Endothelial cell (in vitro differentiated cells): ENCODE results near the gene HNRNPUL1. TPM values are rescaled to one million over a fixed set of nuclear protein-coding genes. Genes with fewer than 3 reads are reported as not detected.
"Not testable (repeated sequence)": the region's sequence is repeated elsewhere in the genome, so short reads cannot be mapped to it uniquely, and the experiment has no call there.

Experiments used
- DNase-seq: peaks from one replicate; pipeline ENCODE4 v3.0.0; 2021; ENCODE audit warnings: low spot score
- H3K27ac Mint-ChIP-seq: one replicate; pipeline ENCODE4 v1.8.0; 2021; ENCODE audit warnings: mixed read lengths, inconsistent platforms; ENCODE audit not compliant: unreplicated experiment
- H3K27me3 Mint-ChIP-seq: one replicate; pipeline ENCODE4 v1.8.0; 2021; ENCODE audit warnings: mild to moderate bottlenecking, moderate library complexity, mixed read lengths, inconsistent platforms; ENCODE audit not compliant: unreplicated experiment
- H3K36me3 Mint-ChIP-seq: one replicate; pipeline ENCODE4 v1.8.0; 2021; ENCODE audit warnings: mild to moderate bottlenecking, low read depth, mixed read lengths, inconsistent platforms; ENCODE audit not compliant: unreplicated experiment
- H3K4me1 Mint-ChIP-seq: one replicate; pipeline ENCODE4 v1.8.0; 2021; ENCODE audit warnings: mild to moderate bottlenecking, mixed read lengths, inconsistent platforms; ENCODE audit not compliant: unreplicated experiment
- H3K4me3 Mint-ChIP-seq: one replicate; pipeline ENCODE4 v1.8.0; 2021; ENCODE audit warnings: mild to moderate bottlenecking, mixed read lengths, inconsistent platforms; ENCODE audit not compliant: unreplicated experiment
- H3K9me3 Mint-ChIP-seq: one replicate; pipeline ENCODE4 v1.8.0; 2021; ENCODE audit warnings: mixed read lengths, inconsistent platforms; ENCODE audit not compliant: unreplicated experiment
- total RNA-seq: library from RNA; stranded (reverse); fragmentation: NEBNext Ultra II Directional; extraction: Animal tissue kit (Norgen Biotek cat#: 25700); gene quantifications from one replicate; pipeline ENCODE4 v1.2.1, GENCODE V29; 2021; ENCODE audit not compliant: unreplicated experiment
- TF ChIP-seq, protein P1 (sequence below): fragments of 200-600 bp; sonication (generic); IDR thresholded peaks from one replicate; pipeline ENCODE4 v1.5.0; 2021; ENCODE audit warnings: antibody characterized with exemption; ENCODE audit not compliant: unreplicated experiment

HNRNPUL1 gene
- total RNA-seq, 1 donor from 2014 or later = 259 TPM

DNA sequence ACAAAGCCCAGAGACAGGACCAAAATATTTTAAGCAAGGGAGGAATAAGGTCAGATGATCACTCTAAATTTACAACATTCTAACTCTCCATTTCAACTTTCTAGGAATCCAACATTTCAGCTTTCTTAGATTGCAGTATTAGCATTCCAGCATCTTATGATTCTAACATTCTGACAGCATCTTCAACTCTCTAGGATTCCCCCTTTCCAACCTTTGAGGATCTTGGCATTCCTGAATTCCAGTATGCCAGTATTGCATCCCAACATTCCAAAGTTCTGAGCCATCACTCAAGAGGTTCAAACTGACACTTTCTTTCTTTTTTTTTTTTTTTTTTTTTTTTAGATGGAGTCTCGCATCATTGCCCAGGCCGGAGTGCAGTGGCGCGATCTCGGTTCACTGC, 75.8 kb downstream of the HNRNPUL1 start:
- Mint-ChIP-seq H3K27me3 (peaks cover 8% of the 10 kb centered on the region), H3K36me3 (peaks cover 33% of the 10 kb centered on the region), H3K4me1 (no peaks in the 10 kb centered on the region), H3K27ac (no peak overlapping the region), H3K4me3 (peak overlapping the region; percentile 67), H3K9me3 (no peaks in the 10 kb centered on the region)
- DNase-seq = no peak
- TF ChIP-seq, protein P1, sequence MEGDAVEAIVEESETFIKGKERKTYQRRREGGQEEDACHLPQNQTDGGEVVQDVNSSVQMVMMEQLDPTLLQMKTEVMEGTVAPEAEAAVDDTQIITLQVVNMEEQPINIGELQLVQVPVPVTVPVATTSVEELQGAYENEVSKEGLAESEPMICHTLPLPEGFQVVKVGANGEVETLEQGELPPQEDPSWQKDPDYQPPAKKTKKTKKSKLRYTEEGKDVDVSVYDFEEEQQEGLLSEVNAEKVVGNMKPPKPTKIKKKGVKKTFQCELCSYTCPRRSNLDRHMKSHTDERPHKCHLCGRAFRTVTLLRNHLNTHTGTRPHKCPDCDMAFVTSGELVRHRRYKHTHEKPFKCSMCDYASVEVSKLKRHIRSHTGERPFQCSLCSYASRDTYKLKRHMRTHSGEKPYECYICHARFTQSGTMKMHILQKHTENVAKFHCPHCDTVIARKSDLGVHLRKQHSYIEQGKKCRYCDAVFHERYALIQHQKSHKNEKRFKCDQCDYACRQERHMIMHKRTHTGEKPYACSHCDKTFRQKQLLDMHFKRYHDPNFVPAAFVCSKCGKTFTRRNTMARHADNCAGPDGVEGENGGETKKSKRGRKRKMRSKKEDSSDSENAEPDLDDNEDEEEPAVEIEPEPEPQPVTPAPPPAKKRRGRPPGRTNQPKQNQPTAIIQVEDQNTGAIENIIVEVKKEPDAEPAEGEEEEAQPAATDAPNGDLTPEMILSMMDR = no peak

DNA sequence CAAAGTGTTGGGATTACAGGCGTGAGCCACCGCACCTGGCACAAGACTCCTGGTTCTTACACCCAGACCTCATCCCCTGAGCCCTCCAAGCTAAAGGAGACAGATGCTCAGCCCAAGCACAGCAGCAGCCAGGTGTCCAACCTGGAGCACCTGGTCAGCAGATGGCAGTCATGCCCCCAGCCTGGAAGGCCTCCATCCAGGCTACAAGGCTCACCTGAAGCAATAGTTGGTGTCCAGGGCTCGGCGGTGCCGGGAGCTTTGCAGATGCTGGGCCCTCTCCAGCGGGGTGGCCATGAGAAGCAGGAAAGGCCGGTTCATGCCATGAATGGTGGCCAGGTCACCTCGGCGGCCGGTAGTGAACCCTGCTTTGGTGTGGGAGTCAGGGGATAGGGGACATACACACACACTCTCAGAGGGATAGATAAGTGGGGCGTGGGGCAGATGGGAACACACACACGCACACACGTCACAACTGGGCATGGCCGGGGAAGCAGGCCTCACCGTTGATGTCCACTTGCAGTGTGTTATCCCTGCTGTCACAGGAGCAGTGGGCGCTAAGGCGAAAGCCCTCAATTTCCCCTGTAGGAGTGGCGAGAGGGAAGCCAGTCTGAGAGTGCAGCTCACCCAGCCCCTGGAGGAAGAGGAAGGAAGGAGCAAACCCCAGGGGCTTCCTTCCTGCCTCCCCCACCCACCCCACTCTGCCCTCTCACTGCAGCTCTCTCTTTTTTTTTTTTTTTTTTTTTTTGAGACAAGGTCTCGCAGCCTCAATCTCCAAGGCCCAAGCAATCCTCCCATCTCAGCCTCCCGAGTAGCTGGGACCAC, 77.7 kb downstream of the HNRNPUL1 start:
- no peak overlapping the region for H3K4me3 Mint-ChIP-seq
- H3K4me1 Mint-ChIP-seq = no peaks in the 10 kb centered on the region
- DNase-seq = no peak
- peaks cover 37% of the 10 kb centered on the region for H3K36me3 Mint-ChIP-seq
- TF ChIP-seq, protein P1 = no peak
- H3K27me3 Mint-ChIP-seq = peaks cover 8% of the 10 kb centered on the region
- no peaks in the 10 kb centered on the region for H3K9me3 Mint-ChIP-seq
- no peak overlapping the region for H3K27ac Mint-ChIP-seq

- peak overlapping the region; percentile 73 for H3K4me3 Mint-ChIP-seq
- TF ChIP-seq, protein P1 = no peak
- H3K27ac Mint-ChIP-seq = peak overlapping the region; percentile 48
- H3K4me1 Mint-ChIP-seq = peaks cover 4% of the 10 kb centered on the region
- peaks cover 8% of the 10 kb centered on the region for H3K27me3 Mint-ChIP-seq
- H3K36me3 Mint-ChIP-seq = peaks cover 40% of the 10 kb centered on the region
- DNase-seq = no peak
- H3K9me3 Mint-ChIP-seq = no peaks in the 10 kb centered on the region
Observed at GRCh38 chr19:41344162-41344561, 80.0 kb downstream of the HNRNPUL1 start.

- H3K27ac Mint-ChIP-seq, H3K9me3 Mint-ChIP-seq, H3K4me3 Mint-ChIP-seq, DNase-seq: not testable (repeated sequence)
- H3K4me1 Mint-ChIP-seq = peaks cover 21% of the 10 kb centered on the region
- H3K27me3 Mint-ChIP-seq = peaks cover 16% of the 10 kb centered on the region
- peaks cover 34% of the 10 kb centered on the region for H3K36me3 Mint-ChIP-seq
Observed at GRCh38 chr19:41346916-41347315, 82.7 kb downstream of the HNRNPUL1 start.

DNA sequence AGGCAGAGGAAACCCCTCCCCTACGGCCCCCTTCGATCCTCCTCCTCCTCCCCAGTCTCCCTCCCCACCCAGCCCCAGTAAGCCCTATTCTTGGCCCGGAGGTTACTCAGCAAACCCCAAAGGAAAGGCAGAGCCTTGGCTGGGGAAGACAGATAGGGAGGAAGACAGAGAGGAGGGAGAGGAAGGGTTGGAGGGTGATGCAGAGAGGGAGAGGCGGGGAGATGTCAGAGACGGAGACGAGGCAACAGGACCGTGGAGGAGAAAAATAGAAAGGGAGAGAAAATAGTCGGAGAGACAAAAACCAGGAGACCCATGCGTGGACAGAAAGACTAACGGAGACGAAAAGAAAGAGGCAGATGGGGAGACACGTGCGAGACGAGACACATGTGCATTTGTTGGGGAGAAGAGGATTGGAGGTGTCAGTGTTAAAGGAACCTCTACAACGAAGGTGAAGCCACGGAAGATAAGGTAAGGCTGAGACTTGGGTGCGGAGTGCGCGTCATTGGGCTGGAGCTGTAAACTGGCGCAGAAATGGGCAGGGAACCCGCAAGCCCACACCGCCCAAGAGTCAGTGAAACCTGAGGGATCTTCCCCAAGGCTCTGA, 86.7 kb downstream of the HNRNPUL1 start:
- Mint-ChIP-seq H3K36me3 (peaks cover 29% of the 10 kb centered on the region), H3K4me3 (peak overlapping the region; percentile 99), H3K27ac (peak overlapping the region; percentile 89), H3K9me3 (peaks cover 4% of the 10 kb centered on the region), H3K27me3 (peaks cover 22% of the 10 kb centered on the region), H3K4me1 (peaks cover 31% of the 10 kb centered on the region)
- TF ChIP-seq, protein P1 = no peak
- no peak for DNase-seq
